ENCODE data around the gene PAK6.

GRCh38 chr15:40238532-40239403, at the start of gene PAK6:
- no peak for TF ChIP-seq CTCF (IDR thresholded peaks at IDR 0.05; ENCODE audit: poor library complexity)
- no peak for TF ChIP-seq EZH2 (IDR thresholded peaks at IDR 0.05; ENCODE audit: borderline replicate concordance)

All from hepatocyte (in vitro differentiated cells).